ENCODE data around the gene LIAS.
"Not testable (repeated sequence)": the region's sequence is repeated elsewhere in the genome, so short reads cannot be mapped to it uniquely, and the experiment has no call there.

LIAS gene

DNA sequence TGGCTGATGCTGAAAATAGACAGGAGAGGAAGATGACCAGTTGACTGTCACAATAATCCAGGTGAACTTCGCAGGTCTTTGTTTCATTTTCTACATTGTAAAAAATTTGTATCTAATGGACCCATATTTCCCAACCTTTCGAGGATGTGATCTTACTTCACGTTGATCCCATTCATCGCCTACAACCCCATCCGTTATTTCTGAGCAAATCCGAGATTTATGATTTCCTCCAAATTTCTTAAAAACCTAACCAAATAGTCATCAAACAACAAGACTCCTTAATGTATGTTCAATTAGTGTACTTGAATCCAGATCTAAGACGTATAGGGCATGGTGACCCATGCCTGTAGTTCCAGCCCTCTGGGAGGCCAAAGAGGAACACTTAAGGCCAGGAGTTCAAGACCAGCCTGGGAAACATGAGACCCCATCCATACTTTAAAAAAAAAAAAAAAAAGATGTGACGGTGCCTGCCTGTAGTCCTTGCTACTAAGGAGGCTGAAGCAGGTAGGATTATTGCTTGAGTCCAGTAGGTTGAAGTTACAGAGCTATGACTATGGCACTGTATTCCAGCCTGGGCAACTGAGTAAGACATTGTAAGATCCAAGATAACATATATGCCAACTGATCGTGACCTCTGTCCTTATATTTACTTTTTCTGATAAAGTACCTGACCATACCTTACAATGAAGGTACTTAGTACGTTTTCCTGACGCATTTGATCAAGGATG is 5.8 kb upstream of the LIAS start:
- DNase-seq (ENCODE audit: low spot score) = no peak

DNA sequence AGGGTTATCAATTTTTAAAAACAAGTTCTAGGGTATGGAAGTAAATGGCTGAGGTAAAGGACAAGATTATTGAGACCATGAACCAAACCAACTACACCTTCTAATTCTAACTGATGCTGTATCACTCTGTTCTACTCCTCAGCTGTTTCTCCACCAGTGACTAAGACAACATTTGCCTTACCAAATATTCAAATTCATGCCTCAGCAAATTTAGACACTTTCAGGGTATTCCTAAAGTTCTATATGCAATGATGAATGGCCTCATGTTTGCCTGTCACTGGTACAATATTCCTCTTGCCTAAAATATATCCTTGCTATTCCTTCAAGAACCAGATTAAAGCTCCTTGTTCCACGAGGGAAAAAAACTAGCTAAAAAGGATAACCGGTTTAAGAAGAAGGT is 5.1 kb upstream of the LIAS start:
- DNase-seq (ENCODE audit: low spot score) = no peak
- FAIRE-seq = no peak

More for the DNA sequence above, 5.8 kb upstream of the LIAS start:
- no peak for FAIRE-seq

DNA sequence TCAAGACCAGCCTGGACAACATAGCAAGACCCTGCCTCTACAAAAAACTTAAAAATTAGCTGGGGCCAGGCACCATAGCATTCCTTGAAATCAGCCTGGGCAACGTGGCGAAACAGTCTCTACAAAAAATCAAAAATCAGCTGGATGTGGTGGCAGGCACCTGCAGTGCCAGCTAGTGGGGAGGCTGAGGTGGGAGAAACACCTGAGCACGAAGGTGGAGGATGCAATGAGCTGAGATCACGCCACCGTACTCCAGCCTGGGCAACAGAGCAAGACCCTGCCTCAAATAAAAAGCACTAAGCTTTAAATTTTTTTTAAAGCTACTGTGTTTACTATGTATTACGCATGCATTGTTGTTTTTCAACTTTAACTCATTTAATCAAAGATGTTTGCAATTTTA is 3.4 kb upstream of the LIAS start:
- FAIRE-seq (no peak), DNase-seq (ENCODE audit: low spot score) (no peak)

DNA sequence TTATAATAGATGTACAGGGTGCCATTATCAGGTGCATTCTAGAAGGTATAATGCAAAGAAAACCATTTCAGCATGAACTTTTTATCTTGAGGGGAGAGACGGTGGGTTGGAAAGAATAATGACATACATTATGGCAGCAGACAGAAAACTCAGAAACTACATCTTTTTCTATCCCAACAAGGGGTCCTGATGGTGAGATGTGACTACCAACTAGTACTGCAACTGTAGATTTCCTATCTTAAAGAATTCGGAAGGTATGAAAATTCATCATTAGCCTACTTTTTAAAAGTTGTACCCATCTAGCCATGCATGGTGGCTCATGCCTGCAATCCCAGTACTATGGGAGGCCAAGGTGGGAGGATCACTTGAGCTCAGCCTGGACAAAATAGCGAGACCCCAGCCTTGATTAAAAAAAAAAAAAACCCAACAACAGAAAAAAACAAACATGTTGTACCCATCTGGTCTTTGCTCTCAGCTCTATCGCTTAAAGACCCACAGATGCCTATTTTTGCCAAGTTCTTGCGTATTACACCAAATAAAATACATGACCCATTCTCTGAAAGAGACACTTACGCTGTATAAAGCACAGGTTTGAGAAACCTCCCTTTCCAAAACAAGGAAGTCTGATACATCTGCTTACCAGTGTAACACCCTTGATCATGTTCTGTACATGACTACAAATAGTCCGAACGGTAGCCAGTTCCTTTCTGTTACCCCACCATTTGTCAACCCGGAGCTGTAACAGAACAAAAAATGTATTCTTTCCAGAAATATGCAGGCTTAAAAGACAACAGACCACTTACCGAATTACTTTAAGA is 1.7 kb upstream of the LIAS start:
- DNase-seq (ENCODE audit: low spot score) (no peak), FAIRE-seq (no peak)

DNA sequence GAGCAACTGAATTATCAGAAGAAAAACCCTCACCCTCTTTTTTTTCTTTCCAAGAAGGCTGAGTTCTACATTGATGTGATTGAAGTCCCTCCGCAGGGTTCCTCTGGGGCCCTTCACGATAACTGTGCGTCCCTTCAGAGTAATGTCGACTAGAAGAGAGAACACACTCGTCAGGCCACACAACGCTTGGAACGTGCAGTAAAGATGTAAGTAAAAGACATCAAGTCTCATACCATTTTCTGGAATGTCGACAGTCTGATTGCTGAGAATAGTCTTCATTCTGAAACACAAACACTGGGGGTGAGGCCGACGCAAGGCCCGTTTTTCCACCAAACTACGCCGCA is 723 bp upstream of the LIAS start:
- DNase-seq (ENCODE audit: low spot score); FAIRE-seq: not testable (repeated sequence)

DNA sequence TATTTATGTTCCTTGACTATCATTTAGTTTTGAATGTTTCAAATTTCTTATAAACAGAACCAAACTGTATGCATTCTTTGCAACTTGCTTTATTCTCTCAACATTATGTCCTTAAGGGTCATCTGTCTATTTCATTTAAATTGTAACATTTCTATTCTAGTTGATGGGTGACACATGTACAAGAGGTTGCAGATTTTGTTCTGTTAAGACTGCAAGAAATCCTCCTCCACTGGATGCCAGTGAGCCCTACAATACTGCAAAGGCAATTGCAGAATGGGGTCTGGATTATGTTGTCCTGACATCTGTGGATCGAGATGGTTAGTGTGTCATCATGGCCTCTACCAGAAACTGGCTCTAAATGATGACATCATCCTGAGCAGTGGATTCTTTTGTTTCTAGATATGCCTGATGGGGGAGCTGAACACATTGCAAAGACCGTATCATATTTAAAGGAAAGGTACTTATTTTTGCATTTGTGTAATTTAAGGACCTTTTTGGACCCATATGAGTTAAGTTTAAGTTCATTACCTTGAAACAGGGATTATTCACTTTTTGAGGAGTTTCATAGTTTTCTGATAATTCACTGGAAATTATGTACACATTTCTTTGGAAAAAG is 6.1 kb downstream of the LIAS start:
- no peak for FAIRE-seq
- peak; percentile 68 for DNase-seq (ENCODE audit: low spot score)

DNA sequence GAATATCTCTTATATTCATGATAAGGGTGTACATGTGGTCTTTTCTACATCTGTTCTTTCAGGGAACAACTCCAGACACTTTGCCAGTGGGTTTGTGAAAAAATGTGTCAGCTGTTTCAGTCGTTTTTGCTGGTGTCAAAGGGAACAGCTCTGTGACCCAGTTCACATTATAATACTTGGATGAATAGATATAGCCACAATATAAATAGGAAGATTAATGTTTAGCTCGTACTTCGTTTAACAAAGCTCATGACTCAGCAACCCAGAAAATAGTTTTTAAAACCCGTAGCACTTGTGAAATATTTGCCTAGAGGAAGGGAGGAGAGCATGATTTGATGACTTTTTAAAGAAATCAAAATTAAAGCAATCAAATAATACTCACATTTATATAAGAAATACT is 7.9 kb downstream of the LIAS start:
- no peak for DNase-seq (ENCODE audit: low spot score)
- no peak for FAIRE-seq

DNA sequence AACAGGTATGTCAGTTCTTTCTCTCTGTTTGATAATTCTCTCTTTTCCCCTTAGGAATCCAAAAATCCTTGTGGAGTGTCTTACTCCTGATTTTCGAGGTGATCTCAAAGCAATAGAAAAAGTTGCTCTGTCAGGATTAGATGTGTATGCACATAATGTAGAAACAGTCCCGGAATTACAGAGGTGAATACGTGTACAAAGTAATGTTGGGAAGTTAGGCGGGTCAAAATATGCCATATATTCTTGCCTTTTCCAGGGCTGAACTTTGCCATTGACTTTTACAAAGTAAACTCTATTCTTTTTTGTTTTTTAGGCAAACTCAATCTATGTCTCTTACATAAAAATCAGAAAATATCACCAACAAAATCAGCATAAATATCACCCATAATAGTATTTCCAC is 8.6 kb downstream of the LIAS start:
- DNase-seq (ENCODE audit: low spot score) (no peak), FAIRE-seq (no peak)

DNA sequence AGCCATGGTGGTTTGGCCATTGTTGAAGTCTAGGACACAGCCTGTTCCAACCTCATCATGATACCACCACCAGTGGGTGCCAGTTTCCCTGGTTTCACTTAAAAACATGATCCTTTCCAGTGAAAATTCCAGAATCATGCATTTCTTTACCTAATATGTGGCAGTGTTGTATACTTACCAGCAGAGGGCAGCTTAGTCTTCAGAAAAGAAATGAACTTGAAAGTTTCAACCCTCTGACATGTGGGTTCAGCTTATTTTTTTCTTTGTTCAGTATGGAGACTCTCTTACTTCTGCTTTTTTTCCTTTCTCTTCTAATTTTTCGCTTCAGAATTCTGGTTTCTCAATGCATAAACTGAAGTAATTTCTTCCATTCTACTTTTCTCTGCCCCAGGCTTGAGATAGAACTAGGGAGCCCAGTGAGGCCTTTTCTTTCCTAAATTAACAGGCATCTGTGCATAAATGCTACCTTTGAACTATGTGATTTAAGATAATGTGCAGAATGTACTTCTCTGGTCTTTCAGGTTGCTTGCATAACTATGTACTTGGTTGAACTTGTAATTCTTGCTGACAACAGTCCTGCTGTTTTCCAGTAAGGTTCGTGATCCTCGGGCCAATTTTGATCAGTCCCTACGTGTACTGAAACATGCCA is 10.7 kb downstream of the LIAS start:
- DNase-seq (ENCODE audit: low spot score) (peak; percentile 65), FAIRE-seq (peak; percentile 74)

DNA sequence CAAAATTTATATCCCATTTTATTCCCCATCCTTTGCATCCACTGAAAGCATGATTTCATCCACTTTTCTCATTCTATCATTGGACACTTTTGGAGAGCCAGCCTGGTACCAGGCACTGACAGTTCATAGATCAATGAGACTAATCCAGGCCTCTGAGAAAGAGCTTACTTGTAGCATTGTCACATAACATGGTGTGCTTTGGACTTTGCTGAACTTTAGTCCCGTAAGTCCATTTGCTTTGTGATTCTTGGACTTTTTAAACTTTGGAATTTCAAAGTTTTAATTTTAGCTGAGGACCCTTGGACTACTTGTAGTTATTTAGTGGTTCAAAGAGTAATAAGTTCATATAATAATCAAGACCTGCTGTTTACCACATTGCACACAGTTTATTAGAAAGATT is 11.5 kb downstream of the LIAS start:
- DNase-seq (ENCODE audit: low spot score) (no peak), FAIRE-seq (no peak)

DNA sequence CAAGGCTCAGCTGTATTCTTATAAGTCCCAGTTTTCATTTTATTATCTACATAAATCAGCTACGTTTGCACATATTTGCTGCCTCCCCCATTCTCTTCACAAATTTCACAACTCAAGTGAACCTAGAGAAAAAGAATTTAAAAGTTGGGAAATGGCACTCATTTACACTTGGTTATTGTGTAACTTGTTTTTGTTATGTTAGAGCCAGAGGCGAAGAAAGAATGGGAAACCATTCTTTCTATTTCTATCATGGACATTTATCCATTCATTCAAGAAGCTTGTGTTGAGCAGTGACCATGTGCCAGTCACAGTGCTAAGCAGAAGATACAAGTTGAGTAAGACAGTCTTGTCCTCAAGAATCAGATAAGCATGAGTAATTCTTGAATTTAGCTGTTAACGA is 13.5 kb downstream of the LIAS start:
- FAIRE-seq (no peak), DNase-seq (ENCODE audit: low spot score) (no peak)

DNA sequence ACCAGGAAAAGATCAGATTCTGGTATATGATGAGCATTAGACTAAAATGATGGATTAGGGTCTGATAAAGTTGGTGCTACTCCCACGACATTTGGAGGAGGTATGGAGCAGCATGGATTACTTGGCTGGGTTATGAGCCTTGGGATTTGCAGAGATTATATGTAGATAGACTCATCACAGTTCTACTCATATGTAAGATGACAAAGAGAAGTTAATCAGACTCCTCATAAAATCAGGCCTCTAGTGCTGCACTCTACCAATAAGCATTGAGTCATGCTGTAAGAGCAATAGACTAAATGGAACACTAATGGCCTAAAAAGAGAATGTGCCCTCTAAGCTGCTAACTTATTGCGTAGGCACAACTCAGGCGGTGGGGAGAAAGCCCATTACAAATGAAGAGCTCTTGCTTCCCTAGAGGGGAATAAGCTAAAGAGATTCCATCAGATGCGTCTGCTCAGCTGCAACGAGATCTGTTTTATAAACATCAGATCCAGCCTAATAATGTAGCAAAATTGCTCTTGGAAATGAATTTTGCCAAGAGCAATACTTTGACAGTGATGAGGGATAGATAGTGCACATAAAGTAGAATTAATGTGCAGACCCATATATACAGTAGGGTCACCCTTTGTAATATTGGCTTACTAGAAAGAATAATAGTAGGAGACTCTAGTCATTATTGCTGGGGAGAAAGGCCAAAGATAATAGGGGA is 17.5 kb downstream of the LIAS start:
- no peak for DNase-seq (ENCODE audit: low spot score)
- no peak for FAIRE-seq

DNA sequence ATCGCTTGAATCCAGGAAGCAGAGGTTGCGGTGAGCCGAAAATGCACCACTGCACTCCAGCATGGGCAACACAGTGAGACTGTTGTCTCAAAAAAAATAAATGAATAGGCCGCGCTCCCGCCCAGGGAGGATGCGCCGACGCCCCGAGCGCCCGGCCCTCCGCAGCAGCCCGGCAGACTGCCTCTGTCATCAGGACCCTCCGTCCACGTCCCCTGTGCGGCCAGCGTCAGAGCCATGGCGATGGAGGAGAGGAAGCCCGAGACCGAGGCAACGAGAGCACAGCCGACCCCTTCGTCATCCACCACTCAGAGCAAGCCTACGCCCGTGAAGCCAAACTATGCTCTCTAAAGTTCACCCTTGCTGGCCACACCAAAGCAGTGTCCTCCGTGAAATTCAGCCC is 21.4 kb downstream of the LIAS start:
- DNase-seq (ENCODE audit: low spot score) (no peak), FAIRE-seq (no peak)

DNA sequence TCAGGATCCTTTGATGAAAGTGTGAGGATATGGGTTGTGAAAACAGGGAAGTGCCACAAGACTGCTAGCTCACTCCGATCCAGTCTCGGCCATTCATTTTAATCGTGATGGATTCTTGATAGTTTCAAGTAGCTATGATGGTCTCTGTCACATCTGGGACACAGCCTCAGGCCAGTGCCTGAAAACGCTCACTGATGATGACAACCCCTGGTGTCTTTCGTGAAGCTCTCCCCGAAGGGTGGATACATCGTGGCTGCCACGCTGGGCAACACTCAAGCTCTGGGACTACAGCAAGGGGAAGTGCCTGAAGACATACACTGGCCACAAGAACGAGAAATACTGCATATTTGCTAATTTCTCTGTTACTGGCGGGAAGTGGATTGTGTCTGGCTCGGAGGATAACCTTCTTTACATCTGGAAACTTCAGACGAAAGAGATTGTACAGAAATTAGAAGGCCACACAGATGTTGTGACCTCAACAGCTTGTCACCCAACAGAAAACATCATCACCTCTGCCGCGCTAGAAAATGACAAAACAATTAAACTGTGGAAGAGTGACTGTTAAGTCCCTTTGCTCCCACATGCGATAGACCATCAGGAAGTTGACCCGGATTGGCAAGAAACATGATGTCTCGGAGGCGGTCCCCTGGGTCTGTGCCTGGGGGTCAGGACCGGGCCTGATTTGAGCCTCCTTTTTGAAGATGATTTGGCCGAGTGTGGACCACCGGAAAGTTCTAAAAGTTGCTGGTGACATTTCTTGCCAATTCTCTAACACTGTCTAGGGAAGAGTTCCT is 22.2 kb downstream of the LIAS start:
- no peak for FAIRE-seq
- DNase-seq (ENCODE audit: low spot score) = no peak

DNA sequence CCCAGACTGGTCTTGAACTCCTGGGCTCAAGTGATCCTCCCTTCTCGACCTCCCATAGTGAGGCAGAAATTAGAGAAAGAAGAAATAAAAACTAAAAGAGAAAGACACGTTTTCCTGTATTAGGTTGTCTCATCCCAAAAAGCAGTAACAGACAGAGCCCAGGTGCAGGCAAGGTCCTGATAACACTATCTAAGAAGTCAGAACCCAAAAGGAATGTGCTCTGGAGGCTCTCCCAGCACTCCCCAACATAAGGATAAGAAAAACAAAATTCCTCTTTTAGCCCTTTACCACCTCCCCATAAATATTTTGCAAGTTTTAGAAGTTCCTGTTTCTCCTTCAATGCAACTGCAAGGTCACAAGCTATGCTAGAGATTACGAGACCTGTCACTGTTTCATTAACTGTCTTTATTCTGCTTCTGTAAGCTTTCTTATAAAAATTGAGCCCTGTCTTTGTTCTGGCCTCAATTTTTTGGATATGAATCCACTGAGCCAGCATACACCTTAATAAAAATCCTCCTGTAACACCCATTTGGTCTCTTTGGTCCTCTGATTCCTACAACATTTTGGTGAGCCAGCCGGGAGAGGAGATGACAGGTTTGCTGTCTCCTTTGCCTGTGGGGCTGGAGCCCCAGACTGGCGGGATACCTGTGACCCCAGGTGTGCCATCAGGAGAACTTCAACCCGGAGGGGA is 25.9 kb downstream of the LIAS start:
- DNase-seq (ENCODE audit: low spot score) (no peak), FAIRE-seq (no peak)

DNA sequence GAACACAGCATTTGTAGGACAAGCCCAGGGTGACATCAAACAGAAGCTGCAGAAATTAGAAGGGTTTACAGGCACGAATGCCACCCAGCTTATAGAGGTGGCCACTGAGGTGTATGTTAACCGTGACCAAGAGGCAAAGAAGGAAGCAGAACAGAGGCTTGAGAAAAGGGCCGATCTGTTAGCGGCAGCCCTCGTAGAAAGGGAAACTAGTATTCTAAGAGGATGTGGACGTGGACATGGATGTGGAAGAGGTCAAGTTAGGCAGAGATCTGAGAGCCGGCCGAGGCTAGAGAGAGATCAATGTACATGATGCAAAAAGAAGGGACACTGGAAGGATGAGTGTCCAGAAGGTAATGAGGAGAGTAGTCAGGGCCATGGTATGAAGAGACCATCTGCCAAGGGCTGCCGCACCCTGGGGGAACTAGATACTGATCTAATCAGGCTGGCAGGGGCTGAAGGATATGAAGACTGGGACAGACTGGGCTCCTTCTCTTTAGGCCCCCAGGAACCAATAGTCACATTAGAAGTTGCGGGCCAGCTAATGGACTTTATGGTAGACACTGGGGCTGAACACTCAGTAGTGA is 27.5 kb downstream of the LIAS start:
- FAIRE-seq (no peak), DNase-seq (ENCODE audit: low spot score) (no peak)

DNA sequence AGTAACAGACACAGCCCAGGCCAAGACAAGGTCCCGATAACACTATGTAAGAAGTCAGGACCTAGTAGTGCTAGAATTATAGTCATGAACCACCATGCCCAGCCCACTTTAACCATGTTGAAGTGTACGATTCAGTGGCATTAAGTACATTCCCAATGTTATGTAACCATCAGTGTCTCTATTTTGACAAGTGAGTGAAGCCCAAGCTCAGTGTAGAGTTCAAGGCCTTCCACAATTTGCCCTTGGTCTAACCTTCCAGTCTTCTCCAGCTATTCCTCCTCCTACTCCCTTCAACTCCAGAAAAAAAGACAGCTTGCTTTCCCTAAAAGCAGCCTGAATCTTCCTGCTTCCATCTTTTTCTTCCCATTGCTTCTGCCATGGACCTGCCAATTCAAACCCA is 31.5 kb downstream of the LIAS start:
- FAIRE-seq (no peak), DNase-seq (ENCODE audit: low spot score) (no peak)

DNA sequence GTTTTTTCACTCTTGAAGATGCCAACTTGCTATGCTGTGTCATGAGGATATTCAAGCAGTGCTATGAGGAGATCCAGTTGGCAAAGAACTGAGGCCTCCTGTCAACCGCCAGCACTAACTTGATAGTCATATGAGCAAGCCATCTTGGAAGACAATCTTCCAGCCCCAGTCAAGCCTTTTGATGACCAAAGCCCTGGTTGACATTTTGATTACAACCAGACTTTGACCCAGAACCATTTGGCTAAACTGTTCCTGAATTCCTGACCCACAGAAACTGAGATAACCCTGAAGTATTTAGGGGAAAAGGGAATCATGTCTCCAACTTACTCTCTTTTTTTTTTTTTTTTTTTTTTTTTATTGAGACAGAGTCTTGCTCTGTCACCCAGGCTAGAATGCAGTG is 35.5 kb downstream of the LIAS start:
- FAIRE-seq (no peak), DNase-seq (ENCODE audit: low spot score) (no peak)

DNA sequence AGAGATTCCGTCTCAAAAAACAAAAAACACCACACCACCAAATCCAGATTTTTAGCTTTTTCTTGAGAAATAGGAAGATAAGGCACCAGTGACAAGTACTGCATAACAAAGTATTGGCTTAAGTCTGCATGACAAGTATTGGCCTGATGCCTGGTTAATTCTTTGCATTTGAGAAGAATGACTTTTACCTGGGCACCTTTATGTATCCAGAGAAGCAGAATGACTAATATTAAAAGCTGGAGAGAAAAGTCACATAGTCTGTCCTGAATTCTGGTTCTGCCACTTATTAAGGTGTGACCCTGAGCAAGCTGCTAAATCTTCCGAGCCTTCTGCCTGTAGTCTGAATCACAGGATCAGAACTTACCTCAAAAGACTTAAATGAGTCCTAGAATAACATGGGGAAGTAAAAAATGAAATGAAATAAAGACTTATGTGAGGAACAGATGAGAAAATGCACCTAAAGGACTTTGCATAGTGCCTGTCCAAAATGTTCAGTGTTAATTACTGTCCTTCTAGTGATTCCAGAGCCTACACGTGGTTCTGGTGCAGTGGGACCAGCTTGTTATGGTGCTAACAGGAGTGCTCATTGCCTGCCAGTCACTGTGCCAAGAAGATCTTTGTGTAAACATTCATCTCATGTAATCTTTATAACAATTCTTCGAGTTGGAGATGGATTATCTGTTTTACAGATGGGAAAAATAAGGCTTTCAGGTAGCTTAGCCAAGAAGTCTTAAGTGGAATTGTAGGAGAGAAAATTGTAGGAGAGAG is 36.8 kb downstream of the LIAS start:
- FAIRE-seq (no peak), DNase-seq (ENCODE audit: low spot score) (no peak)

Data from urothelium cell line (cell line).